Stimulated activated CD8-positive, alpha-beta memory T cell treated with anti-CD3 and anti-CD28 coated beads, Interleukin-12 subunit alpha, Interleukin-12 subunit beta, amount 100 ng/mL, for 4 hours (primary cell): ENCODE results near the gene SGPP2.
"Not testable (repeated sequence)": the region's sequence is repeated elsewhere in the genome, so short reads cannot be mapped to it uniquely, and the experiment has no call there.

ENCODE experiments used
- DNase-seq: peaks from one replicate; pipeline ENCODE4 v3.0.0-alpha.2; 2020; ENCODE audit warnings: low read depth

Gene SGPP2

DNA sequence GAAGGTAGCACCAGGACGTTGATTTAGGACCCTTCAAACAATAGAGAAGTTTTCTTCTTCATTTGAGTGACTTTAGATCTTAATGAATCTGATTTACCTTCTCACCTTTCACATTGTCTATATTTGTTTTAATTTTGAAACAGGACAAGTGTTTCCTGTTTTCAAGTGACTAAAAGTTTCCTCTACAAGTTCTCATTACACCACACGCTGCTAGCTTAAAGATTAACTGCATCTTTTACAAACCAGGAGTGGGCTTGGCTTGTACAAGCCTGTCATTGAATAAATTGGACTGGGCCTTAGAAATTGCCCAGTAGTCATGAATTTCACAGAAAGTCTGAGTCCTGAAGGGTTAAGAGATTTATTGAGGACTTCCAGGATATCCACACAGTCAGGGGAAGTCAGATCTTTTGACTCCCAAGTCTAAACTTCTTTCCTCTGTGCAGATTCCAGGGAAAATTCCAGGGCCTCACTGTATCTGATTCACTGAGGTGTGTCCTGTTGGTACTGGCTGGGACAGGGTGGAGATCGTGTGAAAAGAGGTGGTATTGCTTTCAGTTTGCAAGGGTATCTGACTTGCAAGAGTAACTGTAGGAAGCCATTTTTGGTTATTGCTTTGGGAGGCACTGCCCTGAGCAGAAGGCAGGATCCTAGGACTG lies 3.4 kb downstream of the SGPP2 start:
- no peak for DNase-seq

DNA sequence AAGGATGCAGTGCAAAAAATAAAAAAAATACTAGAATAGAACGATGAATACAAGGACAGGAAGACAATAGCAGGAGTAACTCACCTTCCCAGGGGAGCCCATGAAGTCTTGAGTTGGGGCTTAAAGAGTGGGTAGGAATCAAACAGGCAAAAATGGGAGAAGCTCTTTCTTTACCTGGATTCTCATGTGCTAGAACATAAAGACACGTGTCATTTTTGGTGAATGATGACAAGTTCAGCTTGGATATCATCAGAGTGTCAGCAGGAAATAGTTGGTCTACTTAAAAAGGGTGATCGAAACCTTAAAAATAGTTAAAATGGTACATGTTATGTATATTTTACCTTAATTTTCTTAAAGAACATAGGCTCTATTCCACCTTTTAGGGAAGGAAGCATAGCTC lies 5.7 kb downstream of the SGPP2 start:
- no peak for DNase-seq

DNA sequence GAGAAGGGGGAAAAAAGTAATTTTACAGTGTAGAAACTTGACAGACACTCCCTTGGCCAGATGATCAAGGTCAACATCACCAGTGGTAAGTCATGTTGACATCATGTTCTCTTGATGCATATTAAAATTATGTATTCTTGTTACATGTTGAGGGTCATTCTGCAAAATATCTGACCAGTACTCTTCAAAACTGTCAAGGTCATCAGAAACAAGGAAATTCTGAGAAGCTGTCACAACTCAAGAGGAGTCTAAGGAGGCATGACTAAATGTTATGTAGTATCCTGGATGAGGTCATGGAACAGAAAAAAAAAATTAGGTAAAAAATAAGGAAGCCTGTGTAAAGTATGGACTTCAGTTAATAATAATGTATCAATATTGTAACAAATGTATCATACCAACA lies 6.3 kb downstream of the SGPP2 start:
- no peak for DNase-seq

DNA sequence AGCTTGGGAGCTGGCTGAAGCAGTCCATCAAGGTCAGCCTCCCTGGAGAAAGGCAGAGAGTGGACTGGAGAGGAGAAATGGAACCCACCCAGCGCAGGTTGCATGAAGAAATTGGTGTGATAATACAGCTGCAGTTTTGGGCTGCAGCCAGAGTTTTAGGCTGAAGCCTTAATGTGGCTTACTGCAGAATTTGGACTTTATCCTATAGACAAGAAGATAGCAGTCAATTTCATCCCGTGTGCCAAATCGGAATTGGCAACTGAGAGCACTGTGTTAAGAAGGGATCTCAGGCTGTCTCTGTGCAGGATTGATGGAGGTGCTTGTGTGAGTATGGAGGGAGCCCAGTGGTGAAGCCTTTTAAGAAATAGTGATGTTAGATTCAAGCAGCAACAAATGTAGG lies 7.5 kb downstream of the SGPP2 start:
- no peak for DNase-seq

DNA sequence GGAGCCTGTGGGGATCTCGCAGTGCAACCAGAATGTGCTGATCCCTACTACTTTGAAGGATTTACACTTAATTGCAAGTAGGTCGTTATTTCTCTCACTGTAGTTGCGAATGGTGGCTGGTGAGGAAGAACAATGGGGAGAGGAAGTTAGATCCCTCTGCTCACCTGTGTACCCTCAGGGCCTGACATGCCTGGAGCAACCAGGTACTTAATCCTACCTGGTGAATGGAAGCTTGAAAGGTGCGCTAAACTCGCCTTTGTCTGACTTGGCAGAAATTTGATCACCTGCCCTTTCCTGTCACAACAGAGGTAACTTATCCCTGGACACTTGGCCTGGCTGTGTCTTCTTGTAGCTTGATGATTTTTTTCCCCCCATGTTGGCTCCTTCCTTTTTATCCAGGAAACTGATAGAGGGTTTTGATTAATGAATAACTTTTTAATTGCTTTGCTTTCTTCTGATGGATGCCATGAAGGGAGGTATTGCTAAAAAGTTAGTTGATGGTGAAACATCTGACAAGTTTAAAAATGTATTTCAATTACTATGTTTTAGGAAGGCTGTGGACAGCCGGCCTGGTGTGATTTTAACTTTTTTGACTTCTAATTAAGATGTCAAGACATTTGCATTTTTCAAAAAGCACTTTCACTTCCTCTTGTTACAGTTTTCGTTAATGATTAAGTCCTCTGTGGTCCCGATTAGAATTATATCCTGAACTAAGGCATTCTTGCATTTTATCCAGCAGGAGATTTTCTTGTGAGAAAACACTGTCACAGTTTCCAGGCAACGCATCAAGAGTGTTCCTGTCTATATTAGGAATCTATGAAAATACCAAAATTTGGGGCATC lies 9.2 kb downstream of the SGPP2 start:
- no peak for DNase-seq

DNA sequence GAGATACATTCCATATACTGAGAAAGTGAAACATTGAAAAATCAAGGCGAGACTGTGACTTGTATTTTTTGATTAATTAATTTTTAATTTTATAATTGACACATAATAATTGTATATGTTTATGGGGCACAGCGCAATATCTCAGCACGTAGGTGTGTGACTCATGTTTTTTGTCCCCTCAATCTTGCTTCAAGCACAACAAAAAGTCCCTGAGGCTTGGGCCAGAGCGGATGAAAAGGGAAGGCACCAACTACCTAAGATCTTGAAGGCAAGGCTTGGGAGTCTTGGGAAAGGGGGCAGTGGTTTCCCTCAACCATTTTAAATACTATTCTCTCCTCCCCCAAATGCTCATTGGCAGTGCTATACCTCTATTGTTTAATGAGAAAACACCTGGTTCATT lies 9.9 kb downstream of the SGPP2 start:
- no peak for DNase-seq

DNA sequence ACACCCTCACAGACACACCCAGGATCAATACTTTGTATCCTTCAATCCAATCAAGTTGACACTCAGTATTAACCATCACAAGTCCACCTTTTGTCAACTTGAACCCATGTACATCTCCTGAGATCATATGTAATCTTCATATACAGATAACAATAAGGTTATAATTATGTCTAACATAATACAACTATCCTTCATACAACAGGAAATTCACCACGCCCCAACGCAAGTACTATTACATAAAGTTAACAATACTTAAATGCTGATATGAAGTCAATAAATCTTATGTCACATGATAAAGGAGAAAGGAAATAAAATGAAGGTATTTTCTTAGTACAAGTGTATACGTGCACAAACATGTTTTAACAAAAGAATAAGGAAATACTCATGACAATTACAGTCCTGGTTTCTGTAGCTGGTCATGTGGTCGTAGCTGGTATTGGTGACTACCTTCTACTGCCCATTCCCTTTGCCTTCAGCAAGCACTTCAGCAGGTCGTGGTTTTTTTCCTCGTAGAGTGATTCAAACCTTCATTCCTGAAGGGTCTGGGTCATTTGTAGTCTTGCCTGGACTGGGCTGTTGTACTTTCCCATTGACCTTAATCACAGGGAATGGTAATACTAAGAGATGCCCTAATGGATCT lies 11.2 kb downstream of the SGPP2 start:
- not testable (repeated sequence) for DNase-seq

DNA sequence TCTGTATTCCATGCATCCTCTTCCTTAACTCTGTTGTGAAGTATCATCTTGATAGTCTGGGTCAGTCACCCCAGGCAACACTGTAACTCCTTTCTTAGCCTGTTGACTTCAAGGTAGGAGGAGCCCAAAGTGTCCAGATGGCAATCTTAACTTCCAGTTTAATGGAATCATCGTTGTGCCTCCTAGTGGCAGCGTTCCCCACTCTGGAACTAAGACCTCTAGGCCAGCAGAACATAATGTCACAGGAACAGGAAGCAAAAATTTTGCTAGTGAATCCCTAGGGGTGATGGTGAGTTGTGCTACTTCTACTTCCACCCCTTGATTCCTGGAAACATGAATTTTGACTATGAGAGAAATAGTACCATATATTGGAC lies 11.7 kb downstream of the SGPP2 start:
- DNase-seq: no peak

DNA sequence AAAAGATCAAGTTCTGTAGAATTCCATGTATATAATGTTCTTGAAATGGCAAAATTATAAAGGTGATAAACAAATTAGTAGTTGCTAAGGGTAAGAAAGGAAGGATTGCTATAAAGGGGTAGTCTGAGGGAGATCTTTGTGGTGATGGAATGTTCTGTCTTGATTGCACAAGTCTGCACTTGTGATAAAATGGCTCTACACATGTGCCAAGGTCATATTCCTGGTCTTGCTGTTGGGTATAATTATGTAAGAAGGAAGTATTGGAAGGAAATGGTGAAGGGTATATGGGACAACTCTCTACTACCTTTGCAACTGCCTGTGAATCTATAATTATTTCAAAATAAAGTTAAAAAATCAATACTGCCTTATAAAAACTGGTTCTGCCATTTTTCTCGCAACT lies 15.3 kb downstream of the SGPP2 start:
- DNase-seq: no peak

DNA sequence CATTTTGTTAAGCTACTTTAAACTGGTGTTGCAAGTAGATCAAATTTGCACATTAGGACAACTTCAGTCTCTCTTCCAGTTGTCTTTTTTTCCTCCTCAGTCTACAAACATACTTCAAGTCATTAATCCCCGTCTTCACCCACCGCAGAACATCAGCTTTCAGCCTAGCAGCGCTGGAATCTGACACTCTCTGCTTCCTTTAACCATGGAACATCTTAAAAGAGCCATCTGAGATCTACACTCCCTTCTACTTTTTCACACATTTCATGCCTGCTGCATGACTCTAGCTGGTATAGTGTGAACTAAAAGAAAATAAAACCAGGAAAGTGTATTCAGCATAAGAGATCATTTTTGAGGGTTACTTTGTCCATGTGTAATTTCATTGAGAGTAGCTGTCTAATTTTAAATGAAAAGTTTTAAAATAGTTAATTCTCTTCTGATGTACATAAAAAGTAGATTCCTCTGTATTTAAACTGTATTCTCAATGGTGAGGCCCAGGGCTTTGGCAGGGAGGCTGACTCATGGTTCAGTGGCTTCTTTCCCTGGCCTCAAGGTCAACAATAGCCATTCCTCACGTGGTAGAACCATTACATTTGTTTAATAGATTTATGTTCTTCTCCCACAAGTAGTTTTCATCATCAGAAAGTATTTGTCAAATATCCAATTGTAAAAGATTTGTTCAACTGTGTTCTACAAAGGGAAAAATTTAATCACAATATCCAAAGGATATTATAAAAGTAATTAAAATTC lies 16.5 kb downstream of the SGPP2 start:
- DNase-seq: no peak

DNA sequence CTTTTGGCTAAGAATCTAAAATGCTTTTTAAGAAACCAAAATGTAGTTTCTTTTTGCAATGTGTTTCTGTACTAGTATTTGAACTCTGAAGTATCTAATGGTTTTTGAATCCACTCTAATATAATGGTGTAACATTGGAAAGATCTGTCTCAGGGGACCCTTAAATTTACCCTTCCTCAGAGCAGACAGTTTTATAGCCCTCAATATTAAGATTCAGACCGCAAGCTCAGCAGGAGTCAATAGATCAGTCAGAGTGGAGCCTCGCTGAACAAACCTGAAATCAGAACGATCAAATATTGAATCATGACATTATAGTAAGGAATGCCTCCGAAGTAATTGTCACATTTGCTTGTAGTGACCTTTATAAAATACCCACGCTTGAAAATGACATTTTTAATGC lies 18.3 kb downstream of the SGPP2 start:
- no peak for DNase-seq

DNA sequence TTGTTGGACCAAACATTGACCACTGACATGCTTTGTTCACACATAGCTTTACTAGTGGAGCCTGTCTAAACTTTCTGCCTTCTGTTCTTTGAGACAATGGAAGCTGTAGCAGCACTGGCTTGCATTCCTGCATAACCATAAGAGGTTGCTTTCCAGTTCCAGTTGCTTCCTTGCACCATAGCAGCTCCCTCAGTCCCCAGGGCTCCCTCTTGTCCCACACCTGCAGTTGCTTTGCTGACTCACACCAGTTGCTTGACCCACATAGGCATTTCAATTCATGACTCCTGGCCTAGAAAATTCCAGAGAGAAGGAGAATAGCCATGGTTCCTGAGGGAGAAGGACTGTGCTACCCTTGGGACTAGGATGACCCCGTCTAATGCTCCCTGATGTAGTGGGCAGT lies 20.9 kb downstream of the SGPP2 start:
- DNase-seq: no peak

DNA sequence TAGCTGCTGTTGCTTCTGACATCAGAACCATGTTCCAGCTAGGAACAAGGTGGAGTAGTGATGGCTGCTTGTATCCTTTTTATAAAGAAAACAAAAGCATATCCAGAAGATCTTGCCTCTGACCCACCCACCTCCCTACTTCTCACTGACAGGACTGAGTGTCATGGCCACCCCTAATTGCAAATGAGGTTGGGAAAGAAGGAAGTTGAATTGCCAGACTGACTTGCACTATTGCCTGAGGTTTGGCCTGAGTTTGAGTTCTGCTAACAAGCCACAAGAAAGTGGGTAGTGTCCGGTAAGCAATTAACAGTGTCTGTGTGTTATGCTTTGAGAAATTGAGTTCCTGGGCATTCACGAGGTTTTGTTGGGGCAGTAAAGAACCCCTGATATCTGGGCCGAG lies 22.8 kb downstream of the SGPP2 start:
- no peak for DNase-seq

DNA sequence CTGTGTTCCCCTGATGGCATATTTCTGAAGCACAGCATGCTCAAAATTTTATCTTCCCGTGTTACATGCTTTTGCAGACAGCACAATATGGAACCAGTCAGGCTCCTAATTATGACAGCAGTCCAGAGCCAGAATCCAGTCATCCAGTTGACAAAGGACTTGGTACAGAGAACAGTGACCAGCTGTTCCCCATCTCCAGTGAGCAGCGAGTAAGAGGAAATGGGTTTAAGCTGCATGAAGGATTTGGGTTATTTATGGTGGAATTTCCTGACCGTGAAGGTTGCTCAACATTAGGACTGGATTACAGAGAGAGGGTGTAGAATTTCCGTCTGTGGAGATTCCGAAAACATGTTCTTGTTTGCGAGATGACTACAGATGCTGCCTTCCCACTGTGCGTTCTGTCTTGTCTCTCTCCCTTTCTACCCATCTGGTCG lies 24.4 kb downstream of the SGPP2 start:
- no peak for DNase-seq

DNA sequence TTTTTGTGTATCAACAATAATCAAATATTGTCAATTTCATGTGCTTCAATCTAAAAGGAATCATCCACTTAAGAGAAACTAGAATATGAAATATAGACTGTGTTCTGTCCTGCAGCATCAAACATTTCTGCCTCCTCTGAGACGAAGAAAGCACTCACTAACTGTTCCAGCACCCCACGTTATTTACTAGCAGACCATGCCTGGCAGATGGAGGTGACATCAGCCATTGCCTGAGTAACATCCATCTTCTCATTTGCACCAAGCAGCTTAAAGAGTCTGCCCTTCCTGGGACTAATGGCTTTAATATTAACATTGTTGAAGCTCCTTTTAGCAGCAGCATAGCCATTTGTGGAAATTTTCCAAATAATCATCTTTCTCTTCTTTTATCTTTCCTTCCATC lies 25.7 kb downstream of the SGPP2 start:
- DNase-seq: no peak

DNA sequence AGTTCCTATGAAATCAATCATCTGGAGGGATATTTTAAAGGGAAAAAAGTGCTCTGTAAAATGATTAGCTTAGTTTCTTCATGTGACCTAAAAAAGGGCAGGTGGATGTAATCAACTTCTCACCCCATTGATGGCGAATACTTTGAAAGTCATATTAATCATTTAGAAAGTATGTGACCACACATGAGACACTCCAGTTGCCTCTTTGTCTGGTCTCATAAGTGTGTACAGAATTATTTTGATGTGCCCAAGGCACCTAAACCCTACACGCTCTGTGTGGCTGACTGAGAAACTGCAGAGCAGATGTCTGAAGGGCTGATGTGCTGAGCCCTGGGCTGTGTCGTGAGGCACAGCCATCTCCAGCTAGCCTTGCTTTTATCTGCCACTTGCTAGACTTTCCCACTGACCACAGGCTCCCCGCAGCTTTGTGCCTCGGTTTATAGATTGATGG lies 26.9 kb downstream of the SGPP2 start:
- DNase-seq: no peak

DNA sequence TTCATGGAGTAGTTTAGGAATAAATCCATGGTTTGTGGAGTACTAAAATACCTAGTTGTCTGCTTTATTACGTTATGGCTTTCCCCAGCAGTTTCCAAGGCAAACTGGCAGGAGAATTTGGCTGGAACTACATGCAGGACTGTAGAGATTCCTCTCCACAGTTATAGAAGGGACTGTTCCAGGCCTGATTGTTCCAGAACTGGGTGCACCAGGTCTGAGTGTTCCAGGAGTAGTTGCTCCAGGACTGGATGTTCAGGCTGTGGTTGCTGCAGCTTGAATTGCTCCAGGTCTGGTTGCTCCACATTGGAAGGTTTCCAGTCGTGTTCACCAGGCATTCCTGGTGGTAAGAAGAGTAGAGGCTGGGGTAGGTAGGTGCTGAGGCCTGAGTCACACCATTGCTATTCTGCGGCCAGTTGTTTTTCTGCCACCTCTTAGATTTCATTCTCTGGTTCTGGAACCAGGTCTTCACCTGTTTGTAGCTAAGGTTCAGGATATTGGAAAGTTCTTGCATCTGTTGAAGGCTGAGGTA lies 28.1 kb downstream of the SGPP2 start:
- no peak for DNase-seq

DNA sequence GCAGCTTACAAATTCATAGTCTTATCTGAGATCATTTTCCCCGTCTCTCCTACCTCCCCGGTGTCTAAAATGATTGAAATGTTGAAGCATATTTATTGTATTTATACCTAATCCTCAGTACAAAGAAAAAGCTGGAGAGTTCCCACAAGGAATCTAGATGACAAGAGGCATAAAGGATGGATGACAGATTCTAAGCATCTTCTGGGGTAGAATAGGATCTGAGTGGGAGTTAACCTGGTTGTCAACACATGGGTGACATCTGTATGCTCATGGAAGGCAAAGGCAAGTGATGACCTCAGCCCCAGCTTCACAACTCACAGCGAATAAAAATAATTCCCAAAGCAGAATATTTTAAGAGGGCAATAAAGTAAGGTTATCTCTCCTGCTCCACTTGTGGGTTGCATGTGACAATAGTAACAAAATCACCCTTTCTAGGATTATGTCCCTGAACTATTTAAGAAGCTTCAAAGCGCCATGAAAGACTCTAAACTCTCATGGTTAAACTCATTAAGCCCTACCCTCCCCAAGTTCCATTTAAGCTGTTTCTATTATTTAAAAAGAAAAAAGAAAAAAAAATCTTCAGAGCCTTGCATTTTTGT lies 32.2 kb downstream of the SGPP2 start:
- no peak for DNase-seq

DNA sequence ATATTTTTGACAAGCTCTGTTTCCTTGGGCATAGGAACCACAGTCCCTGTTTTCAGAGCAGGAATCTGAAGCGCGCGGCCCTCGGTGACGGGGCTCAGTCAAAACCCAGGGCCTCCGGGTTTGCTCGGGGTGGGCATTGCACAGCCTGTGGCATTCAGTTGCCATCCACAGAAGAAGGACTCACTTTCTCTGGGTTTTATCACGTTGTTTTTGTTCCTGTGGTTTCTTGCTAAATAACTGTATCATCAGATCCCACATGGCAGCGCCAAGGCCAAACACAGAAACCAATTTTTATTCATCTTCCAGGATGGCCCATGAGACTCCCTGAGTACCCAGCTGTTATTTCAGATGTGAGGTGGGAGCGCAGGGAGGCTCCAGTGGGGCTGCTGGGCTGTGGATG lies 35.6 kb downstream of the SGPP2 start:
- DNase-seq: no peak

DNA sequence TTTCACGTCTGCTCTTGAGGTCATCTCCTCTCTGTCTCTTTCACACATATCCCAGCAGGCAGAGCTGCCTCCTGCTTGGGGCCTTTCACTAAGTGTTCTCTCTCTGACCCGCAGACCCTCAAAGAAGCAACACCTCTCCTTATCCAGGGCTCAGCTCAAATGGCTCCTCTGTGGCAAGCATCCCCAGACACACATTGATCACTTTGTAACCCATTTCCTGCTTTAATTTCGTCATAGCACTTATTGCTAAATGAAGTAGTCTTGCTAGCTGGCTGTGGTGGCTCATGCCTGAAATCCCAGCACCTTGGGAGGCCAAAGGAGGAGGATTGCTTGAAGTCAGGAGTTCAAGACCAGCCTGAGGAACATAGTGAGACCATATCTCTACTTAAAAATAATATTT lies 41.4 kb downstream of the SGPP2 start:
- DNase-seq: no peak

DNA sequence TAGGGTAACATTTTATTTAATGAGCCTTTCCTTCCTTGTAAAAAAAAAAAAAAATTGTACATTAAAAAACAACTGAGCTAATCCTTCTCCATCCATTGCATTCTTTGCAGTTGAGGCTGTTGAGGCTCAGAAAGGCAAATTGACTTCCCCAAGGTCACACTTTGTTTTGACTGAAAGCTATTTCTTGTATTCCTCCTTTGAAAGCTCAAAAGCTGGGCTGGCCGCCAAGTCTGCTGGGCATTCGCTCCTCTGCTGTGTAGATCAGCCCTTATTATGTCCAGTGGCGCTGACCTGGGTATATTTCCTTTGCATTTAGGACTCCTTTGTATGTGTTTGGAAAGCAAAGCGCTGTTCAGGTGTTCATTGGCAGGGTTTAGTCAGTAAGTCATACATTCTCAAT lies 44.0 kb downstream of the SGPP2 start:
- no peak for DNase-seq
